Heart right ventricle (tissue), 12 donors: ENCODE results near the gene ZNF85. TPM values are rescaled to one million over a fixed set of nuclear protein-coding genes. Genes with fewer than 3 reads are reported as not detected.

Experiments
- polyA plus RNA-seq, 2 donors: library from polyadenylated mRNA; stranded (reverse); fragments of 200-250 nt; gene quantifications; one replicate each; pipeline ENCODE4 v1.2.3, GENCODE V29; 2013
- total RNA-seq, 10 donors: library from RNA; stranded (reverse); fragmentation: NEBNext Ultra II Directional in 3 of 10; extraction: Animal tissue kit (Norgen Biotek cat#: 25700) in 3 of 10; gene quantifications; one replicate each; pipeline versions ENCODE4 v1.2.1 to v1.2.4, GENCODE V29; 2021 to 2023
- donor health status: ischemic (EF 13 %, LVEDD 7.1; RV severe dilation, severe dysfunction).
- donor health status: healthy with polysubstance abuse.
- donor health status: DM: no; HTN: yes; CAD: no.
- donor health status: DM: no; HTN: no; CAD: no.
- donor health status: ischemic (EF 25% LVEDD 6.9; RV normal size, moderate dysfunction).
- donor health status: ischemic (EF 25% LVEDD 5.7; RV mildly dilated, moderate dysfunction).
- donor health status: healthy.
- donor health status: nonischemic (EF 11% LVEDD 7.7; RV severe dilation, severe dysfunction).
- donor health status: DM: yes; HTN: yes; CAD: no.
- donor health status: PGD.
- donor health status: ischemic (EF 29% LVEDD 5.4; RV normal size, mild dysfunction).
- donor health status: nonischemic (EF 23%, LVEDD 6.1; RV moderate dilation, normal function).

The ZNF85 gene
- total and polyA plus RNA-seq, 12 donors = 1.3 to 5.9 (median 3.0) TPM

Other genes with a start within 250 kb of the ZNF85 start
- gene ZNF66, start 146.9 kb upstream of the ZNF85 start, total RNA-seq = 1 to 10 TPM in 5 of 10 donors, under 1 TPM in 5; 0.49 to 1.9 (median 1.0) TPM
- 1 to 10 TPM in 1 of 2 donors, under 1 TPM in 1; 0.62 to 1.2 TPM for gene ZNF66, start 146.9 kb upstream of the ZNF85 start, polyA plus RNA-seq
- gene ZNF430, start 97.4 kb downstream of the ZNF85 start, total RNA-seq = 1 to 10 TPM; 3.1 to 5.7 (median 4.2) TPM
- gene ZNF430, start 97.4 kb downstream of the ZNF85 start, polyA plus RNA-seq = 1 to 10 TPM; 1.0 to 2.0 TPM
- gene ZNF714, start 159.0 kb downstream of the ZNF85 start, total RNA-seq = 1 to 10 TPM; 2.7 to 6.1 (median 3.6) TPM
- gene ZNF714, start 159.0 kb downstream of the ZNF85 start, polyA plus RNA-seq = 1 to 10 TPM in 1 of 2 donors, under 1 TPM in 1; 0.80 to 2.2 TPM
- gene ZNF431, start 218.8 kb downstream of the ZNF85 start, total RNA-seq = 10 to 100 TPM; 10.9 to 19.6 (median 15.1) TPM
- 10 to 100 TPM in 1 of 2 donors, 1 to 10 TPM in 1; 4.0 to 14.6 TPM for gene ZNF431, start 218.8 kb downstream of the ZNF85 start, polyA plus RNA-seq